GM12878 (cell line): Measurements from ENCODE around the gene SDC1. TPM values are rescaled to one million over a fixed set of nuclear protein-coding genes. Genes with fewer than 3 reads are reported as not detected.

Experiments used
- CREM ChIP-seq: IDR thresholded peaks from 2 replicates; pipeline ENCODE4 v1.6.1; 2014; ENCODE audit warnings: antibody characterized with exemption, low read depth
- ETV6 ChIP-seq, 2 experiments: fragments of 450-650 bp in 1 of 2; IDR thresholded peaks in 1 of 2; conservative IDR thresholded peaks in 1 of 2; 2 replicates each; pipeline ENCODE4 v1.6.1; 2014; ENCODE audit warnings: antibody characterized with exemption in 1 of 2, borderline replicate concordance in 1 of 2, low read depth in 1 of 2, mild to moderate bottlenecking in 1 of 2, moderate library complexity in 1 of 2
- HCFC1 ChIP-seq: fragments of 150-350 bp; IDR thresholded peaks from 2 replicates; pipeline ENCODE4 v1.6.1; 2014; ENCODE audit warnings: low read length
- HDAC2 ChIP-seq: fragments of 200-600 bp; sonication (generic); IDR thresholded peaks from 2 replicates; pipeline ENCODE4 v1.6.1; 2017
- KDM1A ChIP-seq: fragments of 200-600 bp; sonication (generic); IDR thresholded peaks from 2 replicates; pipeline ENCODE4 v1.6.1; 2016; ENCODE audit warnings: borderline replicate concordance
- MXI1 ChIP-seq: fragments of 150-350 bp; IDR thresholded peaks from 2 replicates; pipeline ENCODE4 v1.6.1; 2011; ENCODE audit warnings: low read depth, mild to moderate bottlenecking, inconsistent platforms, low read length, improper control_type of control experiment
- NBN ChIP-seq: fragments of 450-650 bp; IDR thresholded peaks from 2 replicates; pipeline ENCODE4 v1.6.1; 2016
- RB1 ChIP-seq: fragments of 450-650 bp; formaldehyde crosslinking; IDR thresholded peaks from 2 replicates; pipeline ENCODE4 v1.6.1; 2017; ENCODE audit warnings: mild to moderate bottlenecking, borderline replicate concordance
- RCOR1 ChIP-seq: conservative IDR thresholded peaks from 2 replicates; pipeline ENCODE4 v1.6.1; 2012; ENCODE audit warnings: low read depth, low read length, improper control_type of control experiment
- SIN3A ChIP-seq: IDR thresholded peaks from 2 replicates; pipeline ENCODE4 v1.6.1; 2012; ENCODE audit warnings: low read depth, low read length, improper control_type of control experiment
- SREBF1 ChIP-seq: IDR thresholded peaks from 2 replicates; pipeline ENCODE4 v1.6.1; 2012; ENCODE audit warnings: mild to moderate bottlenecking, low read length
- ZNF24 ChIP-seq: fragments of 450-650 bp; IDR thresholded peaks from 2 replicates; pipeline ENCODE4 v1.6.1; 2017; ENCODE audit warnings: antibody characterized with exemption, mild to moderate bottlenecking
- ZNF622 ChIP-seq: fragments of 450-650 bp; IDR thresholded peaks from 2 replicates; pipeline ENCODE4 v1.6.1; 2017; ENCODE audit warnings: mild to moderate bottlenecking, inconsistent platforms
- polyA plus RNA-seq, 11 experiments: library from polyadenylated mRNA; depleted of rRNA in 4 of 11; unstranded in 6 of 11; stranded (reverse) in 5 of 11; fragments of >200 nt; fragmentation: Nextera tagmentation in 4 of 11; fragmentation: Illumina TruSeq in 1 of 11; extraction: Ambion mirVana in 4 of 11; extraction: Trizol in 1 of 11; gene quantifications; 1 replicate in 1 of 11; 2 replicates in 10 of 11; pipeline versions ENCODE4 v1.2.1 to v1.2.3, GENCODE V29; 2011 to 2016; ENCODE audit warnings: inconsistent platforms in 2 of 11, missing spikeins in 2 of 11, low read depth in 1 of 11
- total RNA-seq, 4 experiments: library from RNA; depleted of rRNA in 3 of 4; stranded (reverse); fragments of >200 nt in 3 of 4; fragmentation: Illumina TruSeq in 1 of 4; extraction: Trizol in 1 of 4; gene quantifications; 2 replicates each; pipeline versions ENCODE4 v1.2.1 to v1.2.3, GENCODE V29; 2013 to 2021
- TF ChIP-seq, protein P1 (sequence below): fragments of 450-650 bp; IDR thresholded peaks from 2 replicates; pipeline ENCODE4 v1.6.1; 2018; ENCODE audit warnings: mild to moderate bottlenecking, low read depth, moderate library complexity; ENCODE audit not compliant: partially characterized antibody
- TF ChIP-seq, protein P2 (sequence below): fragments of 450-650 bp; IDR thresholded peaks from 2 replicates; pipeline ENCODE4 v1.6.1; 2017; ENCODE audit warnings: mild to moderate bottlenecking, moderate library complexity
- TF ChIP-seq, protein P3 (sequence below): IDR thresholded peaks from 2 replicates; pipeline ENCODE4 v1.6.1; 2012; ENCODE audit warnings: low read length, inconsistent platforms
- TF ChIP-seq, protein P4 (sequence below): IDR thresholded peaks from 2 replicates; pipeline ENCODE4 v1.6.1; 2012; ENCODE audit warnings: improper control_type of control experiment, low read depth, low read length; ENCODE audit not compliant: insufficient replicate concordance

Gene SDC1
- total and polyA plus RNA-seq, 10 of the 15 experiments (the other 5 are each of a cell fraction or from before 2014, with no cell fraction given): 0.85 to 36.8 (median 23.7) TPM

DNA sequence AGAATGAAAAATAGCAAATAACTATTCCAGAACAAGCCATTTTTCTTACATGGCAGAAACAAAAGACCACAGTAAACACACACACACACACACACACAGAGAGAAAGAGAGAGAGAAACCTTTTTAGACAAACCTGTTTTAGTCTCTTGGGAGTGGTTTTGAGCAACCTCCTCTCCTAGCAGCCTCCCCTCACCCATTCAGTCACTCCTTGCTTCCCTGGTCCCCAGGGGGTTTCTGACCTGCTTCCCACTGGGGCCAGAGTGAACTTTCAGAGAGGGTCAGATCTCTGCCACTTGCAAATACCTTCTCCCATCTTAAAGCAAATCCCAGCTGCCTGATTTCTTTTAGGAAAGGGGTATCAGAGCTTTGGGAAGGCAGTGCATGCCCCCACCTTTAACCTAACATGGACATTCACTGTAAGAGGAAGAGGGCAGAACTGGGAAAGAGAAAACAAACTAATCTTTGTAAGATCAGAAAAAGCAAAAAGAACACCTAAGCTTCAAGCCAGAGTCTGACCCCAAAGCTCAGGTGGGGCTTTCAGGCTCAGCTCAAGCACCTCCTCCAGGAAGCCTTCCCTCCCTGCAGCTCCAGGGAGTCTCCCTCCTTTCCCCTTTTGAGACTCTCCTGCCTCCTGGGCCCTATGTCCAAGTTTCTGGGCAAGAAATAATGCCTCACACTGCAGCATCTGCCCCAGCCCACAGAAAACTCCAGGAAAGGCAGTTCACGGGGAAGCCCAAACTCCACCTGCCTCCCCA is 2.7 kb downstream of the SDC1 start (continued):
- TF ChIP-seq, protein P1, sequence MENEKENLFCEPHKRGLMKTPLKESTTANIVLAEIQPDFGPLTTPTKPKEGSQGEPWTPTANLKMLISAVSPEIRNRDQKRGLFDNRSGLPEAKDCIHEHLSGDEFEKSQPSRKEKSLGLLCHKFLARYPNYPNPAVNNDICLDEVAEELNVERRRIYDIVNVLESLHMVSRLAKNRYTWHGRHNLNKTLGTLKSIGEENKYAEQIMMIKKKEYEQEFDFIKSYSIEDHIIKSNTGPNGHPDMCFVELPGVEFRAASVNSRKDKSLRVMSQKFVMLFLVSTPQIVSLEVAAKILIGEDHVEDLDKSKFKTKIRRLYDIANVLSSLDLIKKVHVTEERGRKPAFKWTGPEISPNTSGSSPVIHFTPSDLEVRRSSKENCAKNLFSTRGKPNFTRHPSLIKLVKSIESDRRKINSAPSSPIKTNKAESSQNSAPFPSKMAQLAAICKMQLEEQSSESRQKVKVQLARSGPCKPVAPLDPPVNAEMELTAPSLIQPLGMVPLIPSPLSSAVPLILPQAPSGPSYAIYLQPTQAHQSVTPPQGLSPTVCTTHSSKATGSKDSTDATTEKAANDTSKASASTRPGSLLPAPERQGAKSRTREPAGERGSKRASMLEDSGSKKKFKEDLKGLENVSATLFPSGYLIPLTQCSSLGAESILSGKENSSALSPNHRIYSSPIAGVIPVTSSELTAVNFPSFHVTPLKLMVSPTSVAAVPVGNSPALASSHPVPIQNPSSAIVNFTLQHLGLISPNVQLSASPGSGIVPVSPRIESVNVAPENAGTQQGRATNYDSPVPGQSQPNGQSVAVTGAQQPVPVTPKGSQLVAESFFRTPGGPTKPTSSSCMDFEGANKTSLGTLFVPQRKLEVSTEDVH: no peak
- TF ChIP-seq SREBF1: no peak
- no peak for TF ChIP-seq ZNF622
- TF ChIP-seq, protein P2, sequence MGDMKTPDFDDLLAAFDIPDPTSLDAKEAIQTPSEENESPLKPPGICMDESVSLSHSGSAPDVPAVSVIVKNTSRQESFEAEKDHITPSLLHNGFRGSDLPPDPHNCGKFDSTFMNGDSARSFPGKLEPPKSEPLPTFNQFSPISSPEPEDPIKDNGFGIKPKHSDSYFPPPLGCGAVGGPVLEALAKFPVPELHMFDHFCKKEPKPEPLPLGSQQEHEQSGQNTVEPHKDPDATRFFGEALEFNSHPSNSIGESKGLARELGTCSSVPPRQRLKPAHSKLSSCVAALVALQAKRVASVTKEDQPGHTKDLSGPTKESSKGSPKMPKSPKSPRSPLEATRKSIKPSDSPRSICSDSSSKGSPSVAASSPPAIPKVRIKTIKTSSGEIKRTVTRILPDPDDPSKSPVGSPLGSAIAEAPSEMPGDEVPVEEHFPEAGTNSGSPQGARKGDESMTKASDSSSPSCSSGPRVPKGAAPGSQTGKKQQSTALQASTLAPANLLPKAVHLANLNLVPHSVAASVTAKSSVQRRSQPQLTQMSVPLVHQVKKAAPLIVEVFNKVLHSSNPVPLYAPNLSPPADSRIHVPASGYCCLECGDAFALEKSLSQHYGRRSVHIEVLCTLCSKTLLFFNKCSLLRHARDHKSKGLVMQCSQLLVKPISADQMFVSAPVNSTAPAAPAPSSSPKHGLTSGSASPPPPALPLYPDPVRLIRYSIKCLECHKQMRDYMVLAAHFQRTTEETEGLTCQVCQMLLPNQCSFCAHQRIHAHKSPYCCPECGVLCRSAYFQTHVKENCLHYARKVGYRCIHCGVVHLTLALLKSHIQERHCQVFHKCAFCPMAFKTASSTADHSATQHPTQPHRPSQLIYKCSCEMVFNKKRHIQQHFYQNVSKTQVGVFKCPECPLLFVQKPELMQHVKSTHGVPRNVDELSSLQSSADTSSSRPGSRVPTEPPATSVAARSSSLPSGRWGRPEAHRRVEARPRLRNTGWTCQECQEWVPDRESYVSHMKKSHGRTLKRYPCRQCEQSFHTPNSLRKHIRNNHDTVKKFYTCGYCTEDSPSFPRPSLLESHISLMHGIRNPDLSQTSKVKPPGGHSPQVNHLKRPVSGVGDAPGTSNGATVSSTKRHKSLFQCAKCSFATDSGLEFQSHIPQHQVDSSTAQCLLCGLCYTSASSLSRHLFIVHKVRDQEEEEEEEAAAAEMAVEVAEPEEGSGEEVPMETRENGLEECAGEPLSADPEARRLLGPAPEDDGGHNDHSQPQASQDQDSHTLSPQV: no peak
- TF ChIP-seq HCFC1: no peak
- no peak for TF ChIP-seq CREM
- no peak for TF ChIP-seq SIN3A
- no peak for TF ChIP-seq HDAC2
- TF ChIP-seq, protein P3, sequence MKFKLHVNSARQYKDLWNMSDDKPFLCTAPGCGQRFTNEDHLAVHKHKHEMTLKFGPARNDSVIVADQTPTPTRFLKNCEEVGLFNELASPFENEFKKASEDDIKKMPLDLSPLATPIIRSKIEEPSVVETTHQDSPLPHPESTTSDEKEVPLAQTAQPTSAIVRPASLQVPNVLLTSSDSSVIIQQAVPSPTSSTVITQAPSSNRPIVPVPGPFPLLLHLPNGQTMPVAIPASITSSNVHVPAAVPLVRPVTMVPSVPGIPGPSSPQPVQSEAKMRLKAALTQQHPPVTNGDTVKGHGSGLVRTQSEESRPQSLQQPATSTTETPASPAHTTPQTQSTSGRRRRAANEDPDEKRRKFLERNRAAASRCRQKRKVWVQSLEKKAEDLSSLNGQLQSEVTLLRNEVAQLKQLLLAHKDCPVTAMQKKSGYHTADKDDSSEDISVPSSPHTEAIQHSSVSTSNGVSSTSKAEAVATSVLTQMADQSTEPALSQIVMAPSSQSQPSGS: no peak; the same call in 1 of the 2 replicates
- no peak for TF ChIP-seq RCOR1
- peak; percentile 82 for TF ChIP-seq NBN
- TF ChIP-seq, protein P4, sequence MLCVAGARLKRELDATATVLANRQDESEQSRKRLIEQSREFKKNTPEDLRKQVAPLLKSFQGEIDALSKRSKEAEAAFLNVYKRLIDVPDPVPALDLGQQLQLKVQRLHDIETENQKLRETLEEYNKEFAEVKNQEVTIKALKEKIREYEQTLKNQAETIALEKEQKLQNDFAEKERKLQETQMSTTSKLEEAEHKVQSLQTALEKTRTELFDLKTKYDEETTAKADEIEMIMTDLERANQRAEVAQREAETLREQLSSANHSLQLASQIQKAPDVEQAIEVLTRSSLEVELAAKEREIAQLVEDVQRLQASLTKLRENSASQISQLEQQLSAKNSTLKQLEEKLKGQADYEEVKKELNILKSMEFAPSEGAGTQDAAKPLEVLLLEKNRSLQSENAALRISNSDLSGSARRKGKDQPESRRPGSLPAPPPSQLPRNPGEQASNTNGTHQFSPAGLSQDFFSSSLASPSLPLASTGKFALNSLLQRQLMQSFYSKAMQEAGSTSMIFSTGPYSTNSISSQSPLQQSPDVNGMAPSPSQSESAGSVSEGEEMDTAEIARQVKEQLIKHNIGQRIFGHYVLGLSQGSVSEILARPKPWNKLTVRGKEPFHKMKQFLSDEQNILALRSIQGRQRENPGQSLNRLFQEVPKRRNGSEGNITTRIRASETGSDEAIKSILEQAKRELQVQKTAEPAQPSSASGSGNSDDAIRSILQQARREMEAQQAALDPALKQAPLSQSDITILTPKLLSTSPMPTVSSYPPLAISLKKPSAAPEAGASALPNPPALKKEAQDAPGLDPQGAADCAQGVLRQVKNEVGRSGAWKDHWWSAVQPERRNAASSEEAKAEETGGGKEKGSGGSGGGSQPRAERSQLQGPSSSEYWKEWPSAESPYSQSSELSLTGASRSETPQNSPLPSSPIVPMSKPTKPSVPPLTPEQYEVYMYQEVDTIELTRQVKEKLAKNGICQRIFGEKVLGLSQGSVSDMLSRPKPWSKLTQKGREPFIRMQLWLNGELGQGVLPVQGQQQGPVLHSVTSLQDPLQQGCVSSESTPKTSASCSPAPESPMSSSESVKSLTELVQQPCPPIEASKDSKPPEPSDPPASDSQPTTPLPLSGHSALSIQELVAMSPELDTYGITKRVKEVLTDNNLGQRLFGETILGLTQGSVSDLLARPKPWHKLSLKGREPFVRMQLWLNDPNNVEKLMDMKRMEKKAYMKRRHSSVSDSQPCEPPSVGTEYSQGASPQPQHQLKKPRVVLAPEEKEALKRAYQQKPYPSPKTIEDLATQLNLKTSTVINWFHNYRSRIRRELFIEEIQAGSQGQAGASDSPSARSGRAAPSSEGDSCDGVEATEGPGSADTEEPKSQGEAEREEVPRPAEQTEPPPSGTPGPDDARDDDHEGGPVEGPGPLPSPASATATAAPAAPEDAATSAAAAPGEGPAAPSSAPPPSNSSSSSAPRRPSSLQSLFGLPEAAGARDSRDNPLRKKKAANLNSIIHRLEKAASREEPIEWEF: no peak
- TF ChIP-seq RB1: no peak
- TF ChIP-seq ETV6 (conservative IDR thresholded peaks at IDR 0.05 in 1 of 2, IDR thresholded peaks at IDR 0.05 in 1 of 2; ENCODE audit: borderline replicate concordance in 1 of 2, low read depth in 1 of 2): no peak
- TF ChIP-seq KDM1A: no peak
- TF ChIP-seq MXI1: no peak
- TF ChIP-seq ZNF24: no peak
